CD4-positive, alpha-beta T cell (primary cell): ENCODE measurements around the gene HIBCH. TPM values are rescaled to one million over a fixed set of nuclear protein-coding genes. Genes with fewer than 3 reads are reported as not detected.
"Not testable (repeated sequence)": the region's sequence is repeated elsewhere in the genome, so short reads cannot be mapped to it uniquely, and the experiment has no call there.

ENCODE experiments used
- ATAC-seq: fragments of 200-7000 bp; cut with Tn5 transposase; one replicate; pipeline ENCODE4 v1.10.0; 2022; ENCODE audit warnings: mild to moderate bottlenecking; ENCODE audit not compliant: poor library complexity
- CTCF ChIA-PET: fragments of 350-600 bp; sonication (Branson Sonifier 250); formaldehyde crosslinking; loops from one replicate; lab custom pipeline; 2021; ENCODE audit warnings: antibody characterized with exemption, inconsistent platforms; lab: Charles Lee
- POLR2A ChIA-PET: fragments of 350-600 bp; sonication (Branson Sonifier 250); formaldehyde crosslinking; loops from one replicate; lab custom pipeline; 2021; ENCODE audit warnings: antibody characterized with exemption, inconsistent platforms; lab: Charles Lee
- DNase-seq, 14 experiments: peaks; one replicate each; pipeline ENCODE4 v3.0.0-alpha.2; 2013 to 2020; ENCODE audit warnings: mixed read lengths in 2 of 14
- H3K27ac ChIP-seq, 2 donors: one replicate each; pipeline versions ENCODE4 v1.5.1 to v1.7.0; 2013; ENCODE audit warnings: low read length in 2 of 2, low read depth in 1 of 2, mild to moderate bottlenecking in 1 of 2
- H3K27me3 ChIP-seq, 2 experiments: 1 replicate in 1 of 2; 2 replicates in 1 of 2; pipeline versions ENCODE4 v1.6.1 to v1.7.0; 2013; ENCODE audit warnings: low read length in 2 of 2, control low read depth in 1 of 2, mild to moderate bottlenecking in 1 of 2, moderate library complexity in 1 of 2; ENCODE audit not compliant: insufficient read depth in 2 of 2, control insufficient read depth in 1 of 2
- H3K36me3 ChIP-seq: one replicate; pipeline ENCODE4 v1.6.1; 2013; ENCODE audit warnings: low read length, control low read depth; ENCODE audit not compliant: insufficient read depth
- H3K4me1 ChIP-seq: one replicate; pipeline ENCODE4 v1.6.1; 2013; ENCODE audit warnings: low read length, control low read depth; ENCODE audit not compliant: insufficient read depth
- H3K4me3 ChIP-seq: one replicate; pipeline ENCODE4 v1.5.1; 2013; ENCODE audit warnings: mild to moderate bottlenecking, low read length, moderate library complexity
- H3K9me3 ChIP-seq, 2 experiments: 1 replicate in 1 of 2; 2 replicates in 1 of 2; pipeline versions ENCODE4 v1.6.1 to v1.7.0; 2013; ENCODE audit warnings: low read length in 2 of 2, mild to moderate bottlenecking in 2 of 2, control low read depth in 1 of 2, moderate library complexity in 1 of 2; ENCODE audit not compliant: control insufficient read depth in 1 of 2, insufficient read depth in 1 of 2
- H3K27ac Mint-ChIP-seq: one replicate; pipeline ENCODE4 v1.8.0; 2020; ENCODE audit warnings: mixed read lengths
- H3K27me3 Mint-ChIP-seq: one replicate; pipeline ENCODE4 v1.8.0; 2021; ENCODE audit warnings: mixed read lengths
- H3K36me3 Mint-ChIP-seq: one replicate; pipeline ENCODE4 v1.8.0; 2021; ENCODE audit warnings: low read depth, mixed read lengths
- H3K4me1 Mint-ChIP-seq: one replicate; pipeline ENCODE4 v1.8.0; 2021; ENCODE audit warnings: low read depth, mixed read lengths
- H3K4me3 Mint-ChIP-seq: one replicate; pipeline ENCODE4 v1.8.0; 2020; ENCODE audit warnings: mild to moderate bottlenecking, mixed read lengths
- H3K9me3 Mint-ChIP-seq: one replicate; pipeline ENCODE4 v1.8.0; 2020; ENCODE audit warnings: mixed read lengths
- intact Hi-C, 2 experiments: fragments of 100-400 bp; cut with DNase I in 1 of 2; cut with micrococcal nuclease in 1 of 2; formaldehyde crosslinking; loops; one replicate each; pipeline versions ENCODE4 v1.15.1 to v1.9.0; 2023 to 2025; cut with DNase I, micrococcal nuclease
- total RNA-seq, 174 experiments: library from RNA in 2 of 174; stranded (reverse) in 2 of 174; gene quantifications; one replicate each; pipeline ENCODE4 v1.2.3 and lab custom pipeline; 2021 to 2026
- TF ChIP-seq, protein P1 (sequence below): fragments of 200-600 bp; IDR thresholded peaks from one replicate; pipeline ENCODE4 v1.8.0; 2022; ENCODE audit warnings: antibody characterized with exemption, mild to moderate bottlenecking

Gene HIBCH
- total RNA-seq, 2 experiments from 2014 or later = 3.5 to 7.1 TPM

DNA sequence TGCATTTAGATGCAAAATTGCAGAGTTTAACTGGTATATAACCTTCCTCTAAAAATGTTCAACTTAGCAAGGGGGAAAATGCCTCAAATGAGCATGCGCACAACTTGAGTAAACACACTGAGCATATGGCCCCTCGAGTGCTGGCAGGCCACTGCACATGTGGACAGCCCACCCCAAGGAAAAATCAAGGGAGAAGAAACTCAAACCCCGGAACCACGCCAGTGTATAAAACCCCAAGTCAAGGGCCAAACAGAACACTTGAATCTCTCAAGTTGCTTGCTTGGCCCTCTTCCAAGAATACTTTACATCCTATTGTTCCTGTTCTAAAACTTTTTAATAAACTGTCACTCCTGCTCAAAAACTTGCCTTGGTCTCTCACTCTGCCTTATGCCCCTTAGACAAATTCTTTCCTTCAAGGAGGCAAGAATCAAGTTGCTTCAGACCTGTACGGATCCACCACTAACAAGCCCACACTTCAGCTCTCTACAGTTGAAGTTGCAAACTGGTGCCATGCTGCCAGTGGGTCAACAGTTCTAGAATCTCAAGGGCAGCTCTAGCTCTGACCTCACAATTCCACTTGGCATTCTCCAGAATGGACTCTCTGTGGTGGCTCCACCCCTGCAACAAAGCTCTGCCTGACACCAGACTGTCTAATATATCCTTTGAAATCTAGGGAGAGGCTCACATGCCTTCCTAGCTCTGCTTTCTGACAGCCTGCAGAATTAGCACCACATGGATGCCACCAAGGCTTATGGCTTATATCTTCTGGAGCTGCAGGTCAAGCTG lies 38.9 kb downstream of the HIBCH start:
- H3K36me3 Mint-ChIP-seq = peaks cover 66% of the 10 kb centered on the region
- H3K9me3 Mint-ChIP-seq = no peaks in the 10 kb centered on the region

DNA sequence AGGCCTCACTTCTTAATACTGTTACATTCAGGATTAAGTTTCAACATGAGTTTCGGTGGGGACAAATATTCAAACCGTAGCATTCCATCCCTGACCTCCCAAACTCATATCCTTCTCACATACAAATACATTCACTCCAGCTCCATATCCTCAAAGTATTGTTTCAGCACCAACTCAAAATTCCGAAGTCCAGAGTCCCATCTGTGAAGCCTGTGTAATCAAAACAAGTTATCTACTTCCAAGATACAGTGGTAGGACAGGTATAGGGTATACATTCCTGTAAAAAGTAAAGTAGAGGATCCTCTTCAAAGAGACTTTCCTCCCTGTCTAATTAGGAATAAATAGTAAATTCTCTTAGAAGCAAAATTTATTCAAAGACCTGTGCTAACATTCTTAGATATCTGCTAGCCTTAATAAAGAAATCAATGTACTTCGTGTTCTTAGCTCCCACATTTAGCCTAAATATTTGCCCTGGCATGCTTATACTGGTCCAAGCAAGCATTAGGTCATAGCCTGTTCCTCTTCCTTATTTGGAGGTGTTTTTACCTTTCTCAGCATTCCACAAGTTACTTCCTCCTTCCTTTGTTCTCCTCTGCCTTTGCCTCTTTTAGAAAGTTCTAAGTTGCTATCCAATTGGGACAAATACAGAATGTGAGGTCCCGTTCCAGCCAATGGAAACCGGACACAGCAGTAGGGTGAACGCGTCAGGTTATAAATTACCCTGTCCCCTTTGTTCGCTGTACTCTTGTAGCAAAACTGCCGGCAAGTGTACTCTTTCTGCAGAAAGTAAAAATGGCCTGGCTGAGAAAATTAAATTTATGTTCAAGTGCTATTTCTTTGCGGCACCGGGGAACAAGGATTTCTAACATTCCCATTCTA lies 40.1 kb downstream of the HIBCH start:
- H3K4me3 ChIP-seq, H3K27me3 Mint-ChIP-seq, CTCF ChIA-PET, H3K4me3 Mint-ChIP-seq, H3K27ac Mint-ChIP-seq, H3K4me1 ChIP-seq, H3K27me3 ChIP-seq, H3K27ac ChIP-seq, H3K4me1 Mint-ChIP-seq, H3K9me3 ChIP-seq, ATAC-seq, DNase-seq, H3K9me3 Mint-ChIP-seq, POLR2A ChIA-PET: not testable (repeated sequence)
- peaks cover 11% of the 10 kb centered on the region for H3K36me3 ChIP-seq
- H3K36me3 Mint-ChIP-seq = peaks cover 57% of the 10 kb centered on the region
- intact Hi-C loops = loop anchor here in 1 of 2 experiments (2.0 kb wide), 1 partner anchor 191 kb away; no protein-coding TSS in a partner anchor

More for the DNA sequence above, 38.9 kb downstream of the HIBCH start:
- CTCF ChIA-PET = no interaction called here
- no peak overlapping the region for H3K27ac Mint-ChIP-seq
- DNase-seq (no peak), ATAC-seq (no peak)
- no peaks in the 10 kb centered on the region for H3K27me3 Mint-ChIP-seq
- H3K4me1 Mint-ChIP-seq = no peaks in the 10 kb centered on the region
- Histone ChIP-seq H3K4me1 (no peaks in the 10 kb centered on the region), H3K36me3 (peaks cover 21% of the 10 kb centered on the region), H3K4me3 (no peak overlapping the region), H3K27me3 (no peaks in the 10 kb centered on the region), H3K9me3 (no peaks in the 10 kb centered on the region), H3K27ac (no peak overlapping the region)
- intact Hi-C loops = no loop called here
- H3K4me3 Mint-ChIP-seq = no peak overlapping the region
- POLR2A ChIA-PET = no interaction called here
- TF ChIP-seq, protein P1, sequence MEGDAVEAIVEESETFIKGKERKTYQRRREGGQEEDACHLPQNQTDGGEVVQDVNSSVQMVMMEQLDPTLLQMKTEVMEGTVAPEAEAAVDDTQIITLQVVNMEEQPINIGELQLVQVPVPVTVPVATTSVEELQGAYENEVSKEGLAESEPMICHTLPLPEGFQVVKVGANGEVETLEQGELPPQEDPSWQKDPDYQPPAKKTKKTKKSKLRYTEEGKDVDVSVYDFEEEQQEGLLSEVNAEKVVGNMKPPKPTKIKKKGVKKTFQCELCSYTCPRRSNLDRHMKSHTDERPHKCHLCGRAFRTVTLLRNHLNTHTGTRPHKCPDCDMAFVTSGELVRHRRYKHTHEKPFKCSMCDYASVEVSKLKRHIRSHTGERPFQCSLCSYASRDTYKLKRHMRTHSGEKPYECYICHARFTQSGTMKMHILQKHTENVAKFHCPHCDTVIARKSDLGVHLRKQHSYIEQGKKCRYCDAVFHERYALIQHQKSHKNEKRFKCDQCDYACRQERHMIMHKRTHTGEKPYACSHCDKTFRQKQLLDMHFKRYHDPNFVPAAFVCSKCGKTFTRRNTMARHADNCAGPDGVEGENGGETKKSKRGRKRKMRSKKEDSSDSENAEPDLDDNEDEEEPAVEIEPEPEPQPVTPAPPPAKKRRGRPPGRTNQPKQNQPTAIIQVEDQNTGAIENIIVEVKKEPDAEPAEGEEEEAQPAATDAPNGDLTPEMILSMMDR = no peak

DNA sequence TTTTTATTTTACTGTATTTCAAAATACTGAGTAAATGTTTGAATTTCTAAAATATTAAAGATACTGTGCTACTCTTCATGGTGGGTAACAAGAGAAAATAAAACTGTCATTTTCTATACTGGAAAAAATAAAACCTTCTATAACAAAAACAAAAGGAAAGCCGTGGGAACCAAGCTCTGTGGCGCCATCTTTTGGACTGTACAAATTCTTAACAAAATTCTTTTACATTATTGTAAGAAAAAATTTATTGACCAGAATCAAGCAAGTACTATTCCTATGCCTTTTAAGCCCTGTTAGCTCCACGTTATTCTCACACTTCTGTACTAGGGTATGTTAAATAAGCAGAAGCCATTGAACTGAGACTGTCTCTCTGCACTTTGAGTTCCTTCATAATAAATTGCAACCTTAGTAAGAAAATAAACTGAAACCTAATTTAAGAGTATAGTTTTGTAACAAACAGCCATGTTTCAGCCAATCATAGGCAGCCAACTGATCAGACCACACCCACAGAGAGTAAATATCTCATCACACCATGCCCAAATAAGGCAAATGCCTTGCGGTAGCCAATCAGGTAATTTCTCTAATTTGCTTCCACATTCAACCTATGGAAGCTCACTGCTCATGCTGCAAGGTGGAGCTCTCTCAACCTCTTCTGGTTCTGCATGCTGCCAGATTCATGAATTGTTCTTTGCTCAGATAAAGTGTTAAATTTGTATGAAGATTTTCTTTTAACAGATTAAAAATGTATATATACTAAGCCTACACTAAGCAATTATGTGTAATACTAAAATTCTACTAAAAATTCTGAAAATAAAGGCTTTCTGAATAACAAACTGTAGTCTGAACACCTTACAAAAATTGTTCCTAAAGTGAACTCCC lies 42.2 kb downstream of the HIBCH start:
- Histone ChIP-seq H3K27me3 (no peaks in the 10 kb centered on the region), H3K4me3 (no peak overlapping the region), H3K4me1 (no peaks in the 10 kb centered on the region), H3K36me3 (peaks cover 5% of the 10 kb centered on the region), H3K9me3 (no peaks in the 10 kb centered on the region), H3K27ac (no peak overlapping the region)
- Mint-ChIP-seq H3K27me3 (no peaks in the 10 kb centered on the region), H3K4me1 (no peaks in the 10 kb centered on the region), H3K27ac (no peak overlapping the region), H3K36me3 (peaks cover 43% of the 10 kb centered on the region), H3K4me3 (no peak overlapping the region), H3K9me3 (no peaks in the 10 kb centered on the region)
- intact Hi-C loops = loop anchor here in 1 of 2 experiments (2.0 kb wide), 1 partner anchor 189 kb away; no protein-coding TSS in a partner anchor
- POLR2A ChIA-PET = interaction anchor here (0.9 kb wide), 1 partner anchor 10 kb away, joined by 3 read pairs; no protein-coding TSS in a partner anchor
- DNase-seq (peak in 4 of 14 experiments; percentile 15 to 43 (median 30)), ATAC-seq (peak; percentile 56)
- CTCF ChIA-PET = interaction anchor here (1.1 kb wide), 1 partner anchor 153 kb away, joined by 3 read pairs; no protein-coding TSS in a partner anchor
- TF ChIP-seq, protein P1 = peak; percentile 62
